Panc1 (cell line): Measurements from ENCODE around the gene PRDX1. TPM values are rescaled to one million over a fixed set of nuclear protein-coding genes. Genes with fewer than 3 reads are reported as not detected.

Source experiments
- ATAC-seq: fragments of 200-7000 bp; cut with Tn5 transposase; 2 replicates; pipeline ENCODE4 v1.9.1; 2020; ENCODE audit warnings: mild to moderate bottlenecking, moderate library complexity
- BruUV-seq: library from RNA; stranded (reverse); fragments of 400-500 nt; replicated peaks from 2 replicates; lab custom pipeline; 2021; lab: Mats Ljungman, UMichigan
- CTCF ChIA-PET: fragments of 300-600 bp; sonication (Branson Sonifier 250); formaldehyde crosslinking; loops from one replicate; lab custom pipeline; 2022; ENCODE audit warnings: antibody characterized with exemption; lab: Charles Lee
- POLR2A ChIA-PET: fragments of 300-600 bp; sonication (Branson Sonifier 250); formaldehyde crosslinking; loops from one replicate; lab custom pipeline; 2022; ENCODE audit warnings: antibody characterized with exemption; lab: Charles Lee
- DNase-seq: peaks from one replicate; pipeline ENCODE4 v3.0.0-alpha.2; 2010; ENCODE audit warnings: low read depth, low spot score
- H3K27ac ChIP-seq: 2 replicates; pipeline ENCODE4 v1.5.1; 2011; ENCODE audit warnings: mild to moderate bottlenecking, low read length, inconsistent platforms
- H3K27me3 ChIP-seq: fragments of 200-500 bp; sonication (Bioruptor generic); 2 replicates; pipeline ENCODE4 v1.6.0; 2014; ENCODE audit warnings: low read length, inconsistent platforms; ENCODE audit not compliant: control insufficient read depth, insufficient read depth
- H3K36me3 ChIP-seq: fragments of 200-500 bp; sonication (Bioruptor generic); 2 replicates; pipeline ENCODE4 v1.5.1; 2014; ENCODE audit warnings: inconsistent platforms, mild to moderate bottlenecking, low read length, moderate library complexity; ENCODE audit not compliant: control insufficient read depth, insufficient read depth
- H3K4me1 ChIP-seq: 2 replicates; pipeline ENCODE4 v1.5.1; 2011; ENCODE audit warnings: inconsistent platforms, mild to moderate bottlenecking, low read length, moderate library complexity; ENCODE audit not compliant: control insufficient read depth, insufficient read depth
- H3K4me3 ChIP-seq, 2 experiments: 2 replicates each; pipeline ENCODE4 v1.5.1; 2011 to 2012; ENCODE audit warnings: low read depth in 2 of 2, low read length in 2 of 2, mild to moderate bottlenecking in 2 of 2, inconsistent platforms in 1 of 2, moderate library complexity in 1 of 2
- H3K9me3 ChIP-seq: fragments of 200-500 bp; sonication (Bioruptor generic); 2 replicates; pipeline ENCODE4 v1.5.1; 2014; ENCODE audit warnings: low read depth, mild to moderate bottlenecking, inconsistent platforms, low read length, moderate library complexity; ENCODE audit not compliant: control insufficient read depth, insufficient read depth
- POLR2AphosphoS5 ChIP-seq: IDR thresholded peaks from 2 replicates; pipeline ENCODE4 v1.6.1; 2012; ENCODE audit warnings: mild to moderate bottlenecking, low read depth, low read length, moderate library complexity
- SIN3A ChIP-seq: IDR thresholded peaks from 2 replicates; pipeline ENCODE4 v1.6.1; 2012; ENCODE audit warnings: low read depth, mild to moderate bottlenecking, low read length, moderate library complexity, borderline replicate concordance; ENCODE audit not compliant: insufficient read depth
- TCF7L2 ChIP-seq: IDR thresholded peaks from 2 replicates; pipeline ENCODE4 v1.6.1; 2011; ENCODE audit warnings: mild to moderate bottlenecking, low read depth, low read length, inconsistent platforms
- in situ Hi-C: cut with HindIII; loops from 2 replicates; pipeline ENCODE4 v1.10.0; 2016; ENCODE audit warnings: low sequenced_read_pairs, low pct_unique_long_range_greater_than_20kb
- intact Hi-C: fragments of 100-400 bp; cut with micrococcal nuclease; formaldehyde crosslinking; loops from one replicate; pipeline ENCODE4 v1.10.0; 2022; ENCODE audit not compliant: unreplicated experiment
- total RNA-seq: library from RNA; stranded (reverse); gene quantifications from one replicate; pipeline ENCODE4 v1.2.1, GENCODE V29; 2021; ENCODE audit not compliant: unreplicated experiment
- TF ChIP-seq, protein P1 (sequence below): fragments of 450-650 bp; IDR thresholded peaks from 2 replicates; pipeline ENCODE4 v1.5.1; 2017; ENCODE audit warnings: mild to moderate bottlenecking
- TF ChIP-seq, protein P2 (sequence below), 2 experiments: IDR thresholded peaks; 2 replicates each; pipeline ENCODE4 v1.6.1; 2011 to 2012; ENCODE audit warnings: low read depth in 2 of 2, control low read depth in 1 of 2, low read length in 1 of 2, mild to moderate bottlenecking in 1 of 2, moderate library complexity in 1 of 2; ENCODE audit not compliant: insufficient read depth in 1 of 2

The PRDX1 gene
- total RNA-seq, 1 experiment from 2014 or later, result 719 TPM

- in situ Hi-C loops (no loop called here), intact Hi-C loops (no loop called here)
- no peaks in the 10 kb centered on the region for H3K27me3 ChIP-seq
- H3K36me3 ChIP-seq, result no peaks in the 10 kb centered on the region; the same call in 1 of the 2 replicates
- H3K9me3 ChIP-seq, result no peaks in the 10 kb centered on the region
- CTCF ChIA-PET, result no interaction called here
- POLR2A ChIA-PET, result no interaction called here
- H3K4me1 ChIP-seq, result peaks cover 20% of the 10 kb centered on the region
- DNase-seq (no peak), ATAC-seq (no peak)
- peak overlapping the region; percentile 90 to 93; a peak in 3 of 4 replicates for H3K4me3 ChIP-seq
- no TSS peak for BruUV-seq
- TF ChIP-seq SIN3A (no peak), TCF7L2 (no peak), POLR2AphosphoS5 (no peak)
- TF ChIP-seq, protein P1, sequence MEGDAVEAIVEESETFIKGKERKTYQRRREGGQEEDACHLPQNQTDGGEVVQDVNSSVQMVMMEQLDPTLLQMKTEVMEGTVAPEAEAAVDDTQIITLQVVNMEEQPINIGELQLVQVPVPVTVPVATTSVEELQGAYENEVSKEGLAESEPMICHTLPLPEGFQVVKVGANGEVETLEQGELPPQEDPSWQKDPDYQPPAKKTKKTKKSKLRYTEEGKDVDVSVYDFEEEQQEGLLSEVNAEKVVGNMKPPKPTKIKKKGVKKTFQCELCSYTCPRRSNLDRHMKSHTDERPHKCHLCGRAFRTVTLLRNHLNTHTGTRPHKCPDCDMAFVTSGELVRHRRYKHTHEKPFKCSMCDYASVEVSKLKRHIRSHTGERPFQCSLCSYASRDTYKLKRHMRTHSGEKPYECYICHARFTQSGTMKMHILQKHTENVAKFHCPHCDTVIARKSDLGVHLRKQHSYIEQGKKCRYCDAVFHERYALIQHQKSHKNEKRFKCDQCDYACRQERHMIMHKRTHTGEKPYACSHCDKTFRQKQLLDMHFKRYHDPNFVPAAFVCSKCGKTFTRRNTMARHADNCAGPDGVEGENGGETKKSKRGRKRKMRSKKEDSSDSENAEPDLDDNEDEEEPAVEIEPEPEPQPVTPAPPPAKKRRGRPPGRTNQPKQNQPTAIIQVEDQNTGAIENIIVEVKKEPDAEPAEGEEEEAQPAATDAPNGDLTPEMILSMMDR, result no peak
- TF ChIP-seq, protein P2, sequence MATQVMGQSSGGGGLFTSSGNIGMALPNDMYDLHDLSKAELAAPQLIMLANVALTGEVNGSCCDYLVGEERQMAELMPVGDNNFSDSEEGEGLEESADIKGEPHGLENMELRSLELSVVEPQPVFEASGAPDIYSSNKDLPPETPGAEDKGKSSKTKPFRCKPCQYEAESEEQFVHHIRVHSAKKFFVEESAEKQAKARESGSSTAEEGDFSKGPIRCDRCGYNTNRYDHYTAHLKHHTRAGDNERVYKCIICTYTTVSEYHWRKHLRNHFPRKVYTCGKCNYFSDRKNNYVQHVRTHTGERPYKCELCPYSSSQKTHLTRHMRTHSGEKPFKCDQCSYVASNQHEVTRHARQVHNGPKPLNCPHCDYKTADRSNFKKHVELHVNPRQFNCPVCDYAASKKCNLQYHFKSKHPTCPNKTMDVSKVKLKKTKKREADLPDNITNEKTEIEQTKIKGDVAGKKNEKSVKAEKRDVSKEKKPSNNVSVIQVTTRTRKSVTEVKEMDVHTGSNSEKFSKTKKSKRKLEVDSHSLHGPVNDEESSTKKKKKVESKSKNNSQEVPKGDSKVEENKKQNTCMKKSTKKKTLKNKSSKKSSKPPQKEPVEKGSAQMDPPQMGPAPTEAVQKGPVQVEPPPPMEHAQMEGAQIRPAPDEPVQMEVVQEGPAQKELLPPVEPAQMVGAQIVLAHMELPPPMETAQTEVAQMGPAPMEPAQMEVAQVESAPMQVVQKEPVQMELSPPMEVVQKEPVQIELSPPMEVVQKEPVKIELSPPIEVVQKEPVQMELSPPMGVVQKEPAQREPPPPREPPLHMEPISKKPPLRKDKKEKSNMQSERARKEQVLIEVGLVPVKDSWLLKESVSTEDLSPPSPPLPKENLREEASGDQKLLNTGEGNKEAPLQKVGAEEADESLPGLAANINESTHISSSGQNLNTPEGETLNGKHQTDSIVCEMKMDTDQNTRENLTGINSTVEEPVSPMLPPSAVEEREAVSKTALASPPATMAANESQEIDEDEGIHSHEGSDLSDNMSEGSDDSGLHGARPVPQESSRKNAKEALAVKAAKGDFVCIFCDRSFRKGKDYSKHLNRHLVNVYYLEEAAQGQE (IDR thresholded peaks at IDR 0.05; ENCODE audit: insufficient read depth in 1 of 2, low read depth in 2 of 2, low read length in 1 of 2), result no peak
- H3K27ac ChIP-seq, result peak overlapping the region; percentile 97; the same call in 1 of the 2 replicates
Observed at GRCh38 chr1:45552331-45552730, 30.6 kb upstream of the PRDX1 start.

GRCh38 chr1:45551684-45552083 lies 30.0 kb upstream of the PRDX1 start:
- CTCF ChIA-PET, result interaction anchor here (1.5 kb wide), 1 partner anchor 18 kb away, joined by 3 read pairs; no protein-coding TSS in a partner anchor

More at GRCh38 chr1:45551684-45552083, 30.0 kb upstream of the PRDX1 start:
- no peaks in the 10 kb centered on the region; the same call in 1 of the 2 replicates for H3K36me3 ChIP-seq
- POLR2A ChIA-PET, result no interaction called here
- no peaks in the 10 kb centered on the region for H3K27me3 ChIP-seq
- no TSS peak for BruUV-seq
- ATAC-seq, result no peak
- no peak for DNase-seq
- H3K4me1 ChIP-seq, result peaks cover 15% of the 10 kb centered on the region
- H3K9me3 ChIP-seq, result no peaks in the 10 kb centered on the region
- in situ Hi-C loops, result no loop called here
- H3K27ac ChIP-seq, result peak overlapping the region; percentile 97
- TF ChIP-seq TCF7L2 (no peak), POLR2AphosphoS5 (no peak), SIN3A (no peak)
- TF ChIP-seq, protein P1, result no peak
- TF ChIP-seq, protein P2 (IDR thresholded peaks at IDR 0.05; ENCODE audit: insufficient read depth in 1 of 2, low read depth in 2 of 2, low read length in 1 of 2), result no peak
- H3K4me3 ChIP-seq, result peak overlapping the region; percentile 90 to 93
- intact Hi-C loops, result no loop called here
